ENCODE data around the gene COX6B1. TPM values are rescaled to one million over a fixed set of nuclear protein-coding genes. Genes with fewer than 3 reads are reported as not detected.
A peak's percentile ranks its signal among the peaks of the same experiment; 100 is the strongest.

COX6B1 gene
- total and polyA plus RNA-seq, 9 donors, result 263 to 582 (median 309) TPM

GRCh38 chr19:35704218-35704617, 56.1 kb downstream of the COX6B1 start, which contains the start of gene ZBTB32:
Gene ZBTB32 (plus strand): TSS chr19:35704558. CDS start chr19:35714627, 10,069 bp downstream.
- 21% methylated on average over 24 of the region's 24 CpGs for WGBS (ENCODE audit: insufficient coverage)
- H3K27me3 ChIP-seq (ENCODE audit: control insufficient read depth, insufficient read depth, low read length), result peaks cover 8% of the 10 kb centered on the region
- no peaks in the 10 kb centered on the region for H3K36me3 ChIP-seq (ENCODE audit: control insufficient read depth, insufficient read depth, low read length)
- peaks cover 10% of the 10 kb centered on the region for H3K4me1 ChIP-seq (ENCODE audit: control insufficient read depth, insufficient read depth, low read length)
- H3K9me3 ChIP-seq (replicated peaks; ENCODE audit: control insufficient read depth, low read depth, low read length), result no peaks in the 10 kb centered on the region
- no peak within 1 kb of the TSS for H3K27ac ChIP-seq (ENCODE audit: low read length)
- peak; percentile 50 for DNase-seq
- no peak within 1 kb of the TSS for H3K4me3 ChIP-seq (ENCODE audit: low read length)

Other genes starting within 250 kb of the COX6B1 start
- 0.22 TPM for gene FFAR2, start 200.1 kb upstream of the COX6B1 start, total RNA-seq
- gene FFAR2, start 200.1 kb upstream of the COX6B1 start, polyA plus RNA-seq (ENCODE audit: insufficient read depth in 1 of 8, insufficient read length in 8 of 8, low replicate concordance in 1 of 8), result under 1 TPM in 7 of 8 donors, not detected in 1; 0.10 to 0.73 (median 0.23) TPM
- 0.18 TPM for gene KRTDAP, start 157.9 kb upstream of the COX6B1 start, total RNA-seq
- gene KRTDAP, start 157.9 kb upstream of the COX6B1 start, polyA plus RNA-seq (ENCODE audit: insufficient read depth in 1 of 8, insufficient read length in 8 of 8, low replicate concordance in 1 of 8), result 10 to 100 TPM in 1 of 8 donors, 1 to 10 TPM in 1, under 1 TPM in 2, not detected in 4; 0.43 to 36.6 (median 3.6) TPM
- gene DMKN, start 134.7 kb upstream of the COX6B1 start, total RNA-seq, result 2.0 TPM
- gene DMKN, start 134.7 kb upstream of the COX6B1 start, polyA plus RNA-seq (ENCODE audit: insufficient read depth in 1 of 8, insufficient read length in 8 of 8, low replicate concordance in 1 of 8), result 10 to 100 TPM in 1 of 8 donors, 1 to 10 TPM in 7; 1.1 to 22.6 (median 2.1) TPM
- gene SBSN, start 120.0 kb upstream of the COX6B1 start, total RNA-seq, result not detected
- 1 to 10 TPM in 1 of 8 donors, under 1 TPM in 3, not detected in 4; 0.10 to 5.1 (median 0.40) TPM for gene SBSN, start 120.0 kb upstream of the COX6B1 start, polyA plus RNA-seq (ENCODE audit: insufficient read depth in 1 of 8, insufficient read length in 8 of 8, low replicate concordance in 1 of 8)
- gene GAPDHS, start 114.9 kb upstream of the COX6B1 start, total RNA-seq, result not detected
- gene GAPDHS, start 114.9 kb upstream of the COX6B1 start, polyA plus RNA-seq (ENCODE audit: insufficient read depth in 1 of 8, insufficient read length in 8 of 8, low replicate concordance in 1 of 8), result not detected
- gene TMEM147, start 102.7 kb upstream of the COX6B1 start, total RNA-seq, result 51.4 TPM
- 10 to 100 TPM; 41.5 to 50.1 (median 44.6) TPM for gene TMEM147, start 102.7 kb upstream of the COX6B1 start, polyA plus RNA-seq (ENCODE audit: insufficient read depth in 1 of 8, insufficient read length in 8 of 8, low replicate concordance in 1 of 8)
- gene ATP4A, start 84.7 kb upstream of the COX6B1 start, total RNA-seq, result not detected
- under 1 TPM in 1 of 8 donors, not detected in 7; 0.52 TPM for gene ATP4A, start 84.7 kb upstream of the COX6B1 start, polyA plus RNA-seq (ENCODE audit: insufficient read depth in 1 of 8, insufficient read length in 8 of 8, low replicate concordance in 1 of 8)
- gene PMIS2, start 62.1 kb upstream of the COX6B1 start, total RNA-seq, result not detected
- gene PMIS2, start 62.1 kb upstream of the COX6B1 start, polyA plus RNA-seq (ENCODE audit: insufficient read depth in 1 of 8, insufficient read length in 8 of 8, low replicate concordance in 1 of 8), result not detected
- 9.5 TPM for gene HAUS5, start 35.6 kb upstream of the COX6B1 start, total RNA-seq
- 10 to 100 TPM in 7 of 8 donors, 1 to 10 TPM in 1; 9.4 to 16.1 (median 12.6) TPM for gene HAUS5, start 35.6 kb upstream of the COX6B1 start, polyA plus RNA-seq (ENCODE audit: insufficient read depth in 1 of 8, insufficient read length in 8 of 8, low replicate concordance in 1 of 8)
- gene RBM42, start 19.3 kb upstream of the COX6B1 start, total RNA-seq, result 32.8 TPM
- gene RBM42, start 19.3 kb upstream of the COX6B1 start, polyA plus RNA-seq (ENCODE audit: insufficient read depth in 1 of 8, insufficient read length in 8 of 8, low replicate concordance in 1 of 8), result 10 to 100 TPM; 44.7 to 55.3 (median 51.5) TPM
- gene ETV2, start 6.6 kb upstream of the COX6B1 start, total RNA-seq, result 1.6 TPM
- 1 to 10 TPM; 1.7 to 4.9 (median 3.2) TPM for gene ETV2, start 6.6 kb upstream of the COX6B1 start, polyA plus RNA-seq (ENCODE audit: insufficient read depth in 1 of 8, insufficient read length in 8 of 8, low replicate concordance in 1 of 8)
- not detected for gene UPK1A, start 18.2 kb downstream of the COX6B1 start, total RNA-seq
- gene UPK1A, start 18.2 kb downstream of the COX6B1 start, polyA plus RNA-seq (ENCODE audit: insufficient read depth in 1 of 8, insufficient read length in 8 of 8, low replicate concordance in 1 of 8), result 1 to 10 TPM in 1 of 8 donors, under 1 TPM in 2, not detected in 5; 0.17 to 7.7 (median 0.28) TPM
- gene ZBTB32, start 56.2 kb downstream of the COX6B1 start, total RNA-seq, result not detected
- under 1 TPM in 6 of 8 donors, not detected in 2; 0.25 to 0.40 (median 0.36) TPM for gene ZBTB32, start 56.2 kb downstream of the COX6B1 start, polyA plus RNA-seq (ENCODE audit: insufficient read depth in 1 of 8, insufficient read length in 8 of 8, low replicate concordance in 1 of 8)
- 7.6 TPM for gene KMT2B, start 69.7 kb downstream of the COX6B1 start, total RNA-seq
- 10 to 100 TPM; 17.3 to 33.7 (median 25.3) TPM for gene KMT2B, start 69.7 kb downstream of the COX6B1 start, polyA plus RNA-seq (ENCODE audit: insufficient read depth in 1 of 8, insufficient read length in 8 of 8, low replicate concordance in 1 of 8)
- 2.1 TPM for gene IGFLR1, start 94.1 kb downstream of the COX6B1 start, total RNA-seq
- gene IGFLR1, start 94.1 kb downstream of the COX6B1 start, polyA plus RNA-seq (ENCODE audit: insufficient read depth in 1 of 8, insufficient read length in 8 of 8, low replicate concordance in 1 of 8), result 1 to 10 TPM; 3.0 to 5.6 (median 3.9) TPM
- gene U2AF1L4, start 97.1 kb downstream of the COX6B1 start, total RNA-seq, result 14.6 TPM
- gene U2AF1L4, start 97.1 kb downstream of the COX6B1 start, polyA plus RNA-seq (ENCODE audit: insufficient read depth in 1 of 8, insufficient read length in 8 of 8, low replicate concordance in 1 of 8), result 10 to 100 TPM; 10.6 to 17.6 (median 14.1) TPM
- gene PSENEN, start 97.3 kb downstream of the COX6B1 start, total RNA-seq, result 40.2 TPM
- gene PSENEN, start 97.3 kb downstream of the COX6B1 start, polyA plus RNA-seq (ENCODE audit: insufficient read depth in 1 of 8, insufficient read length in 8 of 8, low replicate concordance in 1 of 8), result 10 to 100 TPM; 34.1 to 45.1 (median 36.8) TPM
- 10.2 TPM for gene LIN37, start 100.3 kb downstream of the COX6B1 start, total RNA-seq
- 10 to 100 TPM in 5 of 8 donors, 1 to 10 TPM in 3; 9.2 to 12.8 (median 10.9) TPM for gene LIN37, start 100.3 kb downstream of the COX6B1 start, polyA plus RNA-seq (ENCODE audit: insufficient read depth in 1 of 8, insufficient read length in 8 of 8, low replicate concordance in 1 of 8)
- 46.7 TPM for gene HSPB6, start 108.7 kb downstream of the COX6B1 start, total RNA-seq
- 100 to 1,000 TPM; 236 to 741 (median 528) TPM for gene HSPB6, start 108.7 kb downstream of the COX6B1 start, polyA plus RNA-seq (ENCODE audit: insufficient read depth in 1 of 8, insufficient read length in 8 of 8, low replicate concordance in 1 of 8)
- 3.9 TPM for gene PROSER3, start 109.9 kb downstream of the COX6B1 start, total RNA-seq
- gene PROSER3, start 109.9 kb downstream of the COX6B1 start, polyA plus RNA-seq (ENCODE audit: insufficient read depth in 1 of 8, insufficient read length in 8 of 8, low replicate concordance in 1 of 8), result 10 to 100 TPM in 6 of 8 donors, 1 to 10 TPM in 2; 6.9 to 14.6 (median 11.9) TPM
- 3.6 TPM for gene ARHGAP33, start 127.2 kb downstream of the COX6B1 start, total RNA-seq
- 10 to 100 TPM in 7 of 8 donors, 1 to 10 TPM in 1; 8.3 to 28.5 (median 19.4) TPM for gene ARHGAP33, start 127.2 kb downstream of the COX6B1 start, polyA plus RNA-seq (ENCODE audit: insufficient read depth in 1 of 8, insufficient read length in 8 of 8, low replicate concordance in 1 of 8)
- gene PRODH2, start 164.5 kb downstream of the COX6B1 start, total RNA-seq, result not detected
- gene PRODH2, start 164.5 kb downstream of the COX6B1 start, polyA plus RNA-seq (ENCODE audit: insufficient read depth in 1 of 8, insufficient read length in 8 of 8, low replicate concordance in 1 of 8), result under 1 TPM in 2 of 8 donors, not detected in 6; 0.18 to 0.27 TPM
- 0.09 TPM for gene NPHS1, start 204.2 kb downstream of the COX6B1 start, total RNA-seq
- gene NPHS1, start 204.2 kb downstream of the COX6B1 start, polyA plus RNA-seq (ENCODE audit: insufficient read depth in 1 of 8, insufficient read length in 8 of 8, low replicate concordance in 1 of 8), result under 1 TPM in 7 of 8 donors, not detected in 1; 0.04 to 0.37 (median 0.21) TPM
- gene KIRREL2, start 208.6 kb downstream of the COX6B1 start, total RNA-seq, result 0.31 TPM
- gene KIRREL2, start 208.6 kb downstream of the COX6B1 start, polyA plus RNA-seq (ENCODE audit: insufficient read depth in 1 of 8, insufficient read length in 8 of 8, low replicate concordance in 1 of 8), result 1 to 10 TPM in 1 of 8 donors, under 1 TPM in 7; 0.28 to 1.0 (median 0.58) TPM
- gene APLP1, start 220.3 kb downstream of the COX6B1 start, total RNA-seq, result 4.7 TPM
- gene APLP1, start 220.3 kb downstream of the COX6B1 start, polyA plus RNA-seq (ENCODE audit: insufficient read depth in 1 of 8, insufficient read length in 8 of 8, low replicate concordance in 1 of 8), result 10 to 100 TPM in 3 of 8 donors, 1 to 10 TPM in 5; 4.6 to 10.7 (median 7.5) TPM